Measurements from ENCODE around the gene ARSB.

- TF ChIP-seq, protein P1, sequence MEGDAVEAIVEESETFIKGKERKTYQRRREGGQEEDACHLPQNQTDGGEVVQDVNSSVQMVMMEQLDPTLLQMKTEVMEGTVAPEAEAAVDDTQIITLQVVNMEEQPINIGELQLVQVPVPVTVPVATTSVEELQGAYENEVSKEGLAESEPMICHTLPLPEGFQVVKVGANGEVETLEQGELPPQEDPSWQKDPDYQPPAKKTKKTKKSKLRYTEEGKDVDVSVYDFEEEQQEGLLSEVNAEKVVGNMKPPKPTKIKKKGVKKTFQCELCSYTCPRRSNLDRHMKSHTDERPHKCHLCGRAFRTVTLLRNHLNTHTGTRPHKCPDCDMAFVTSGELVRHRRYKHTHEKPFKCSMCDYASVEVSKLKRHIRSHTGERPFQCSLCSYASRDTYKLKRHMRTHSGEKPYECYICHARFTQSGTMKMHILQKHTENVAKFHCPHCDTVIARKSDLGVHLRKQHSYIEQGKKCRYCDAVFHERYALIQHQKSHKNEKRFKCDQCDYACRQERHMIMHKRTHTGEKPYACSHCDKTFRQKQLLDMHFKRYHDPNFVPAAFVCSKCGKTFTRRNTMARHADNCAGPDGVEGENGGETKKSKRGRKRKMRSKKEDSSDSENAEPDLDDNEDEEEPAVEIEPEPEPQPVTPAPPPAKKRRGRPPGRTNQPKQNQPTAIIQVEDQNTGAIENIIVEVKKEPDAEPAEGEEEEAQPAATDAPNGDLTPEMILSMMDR (conservative IDR thresholded peaks at IDR 0.05; ENCODE audit: low read length), result no peak
- TF ChIP-seq EZH2phosphoT487 (IDR thresholded peaks at IDR 0.05; ENCODE audit: borderline replicate concordance), result no peak
These were observed 46.4 kb upstream of the ARSB start for GRCh38 chr5:79031485-79031867.
